Heart right ventricle (tissue), 16 donors: ENCODE data around the gene AP3S2. TPM values are rescaled to one million over a fixed set of nuclear protein-coding genes. Genes with fewer than 3 reads are reported as not detected.

Source experiments
- ATAC-seq, 8 donors: fragments of 200-7000 bp; cut with Tn5 transposase; one replicate each; pipeline ENCODE4 v1.9.1; 2020; ENCODE audit warnings: mild to moderate bottlenecking in 8 of 8, moderate library complexity in 8 of 8, moderate number of reproducible peaks in 1 of 8
- DNase-seq, 2 donors: peaks; one replicate each; pipeline ENCODE4 v3.0.0-alpha.2; 2020
- H3K27ac ChIP-seq, 10 donors: fragments of 200-600 bp; sonication (generic) in 2 of 10; one replicate each; pipeline versions ENCODE4 v1.5.0 to v1.8.0; 2020 to 2022; ENCODE audit warnings: mild to moderate bottlenecking in 3 of 10
- H3K27me3 ChIP-seq, 7 donors: fragments of 200-600 bp; one replicate each; pipeline ENCODE4 v1.8.0; 2021 to 2022; ENCODE audit warnings: mild to moderate bottlenecking in 2 of 7
- H3K36me3 ChIP-seq, 9 donors: fragments of 200-600 bp; sonication (generic) in 1 of 9; one replicate each; pipeline versions ENCODE4 v1.5.0 to v1.8.0; 2020 to 2022; ENCODE audit warnings: mild to moderate bottlenecking in 2 of 9
- H3K4me1 ChIP-seq, 9 donors: fragments of 200-600 bp; sonication (generic) in 1 of 9; one replicate each; pipeline versions ENCODE4 v1.5.0 to v1.8.0; 2020 to 2022; ENCODE audit warnings: mild to moderate bottlenecking in 4 of 9
- H3K4me3 ChIP-seq, 10 donors: fragments of 200-600 bp; sonication (generic) in 2 of 10; one replicate each; pipeline versions ENCODE4 v1.5.0 to v1.8.0; 2020 to 2022; ENCODE audit warnings: mild to moderate bottlenecking in 7 of 10, moderate library complexity in 2 of 10
- H3K9me3 ChIP-seq, 11 donors: fragments of 200-600 bp in 10 of 11; sonication (generic) in 2 of 11; one replicate each; pipeline versions ENCODE4 v1.5.0 to v1.8.0; 2013 to 2022; ENCODE audit warnings: mild to moderate bottlenecking in 2 of 11, control low read depth in 1 of 11, moderate library complexity in 1 of 11
- CTCF ChIP-seq, 9 donors: fragments of 200-600 bp; sonication (generic) in 2 of 9; IDR thresholded peaks; one replicate each; pipeline versions ENCODE4 v1.5.0 to v1.8.0; 2021 to 2022; ENCODE audit warnings: antibody characterized with exemption in 9 of 9, mild to moderate bottlenecking in 5 of 9, moderate library complexity in 1 of 9
- WGBS, 2 donors: extraction: QIAGEN DNeasy Blood & Tissue Kit; methylation state at CpG; one replicate each; pipeline ENCODE4 v1.1.7; 2013; ENCODE audit warnings: inconsistent platforms in 1 of 2; 5-methylcytosine and 5-hydroxymethylcytosine counted together
- intact Hi-C, 10 donors: fragments of 100-400 bp; cut with DNase I; formaldehyde crosslinking; loops; one replicate each; pipeline versions ENCODE4 v1.11.1 to v1.14.2; 2022
- polyA plus RNA-seq, 2 donors: library from polyadenylated mRNA; stranded (reverse); fragments of 200-250 nt; gene quantifications; one replicate each; pipeline ENCODE4 v1.2.3, GENCODE V29; 2013
- total RNA-seq, 10 donors: library from RNA; stranded (reverse); fragmentation: NEBNext Ultra II Directional in 3 of 10; extraction: Animal tissue kit (Norgen Biotek cat#: 25700) in 3 of 10; gene quantifications; one replicate each; pipeline versions ENCODE4 v1.2.1 to v1.2.4, GENCODE V29; 2021 to 2023
- donor health status: Arrhythmogenic right ventricular cardiomyopathy.
- donor health status: ischemic (EF 13 %, LVEDD 7.1; RV severe dilation, severe dysfunction).
- donor health status: healthy with polysubstance abuse.
- donor health status: DM: no; HTN: yes; CAD: no.
- donor health status: DM: no; HTN: no; CAD: no.
- donor health status: ischemic (EF 25% LVEDD 6.9; RV normal size, moderate dysfunction).
- donor health status: ischemic (EF 25% LVEDD 5.7; RV mildly dilated, moderate dysfunction).
- donor health status: healthy.
- donor health status: DM: yes; HTN: yes; CAD: no.
- donor health status: Ischemic cardiomyopathy.
- donor health status: ischemic (EF 35%, LVEDD 5.7; RV mildly dilated, moderate dysfunction).
- donor health status: nonischemic (EF 11% LVEDD 7.7; RV severe dilation, severe dysfunction).
- donor health status: DM: yes; HTN: yes; CAD: no.
- donor health status: PGD.
- donor health status: ischemic (EF 29% LVEDD 5.4; RV normal size, mild dysfunction).
- donor health status: nonischemic (EF 23%, LVEDD 6.1; RV moderate dilation, normal function).

The AP3S2 gene
- total and polyA plus RNA-seq, 12 donors = 16.8 to 55.5 (median 45.5) TPM

- H3K4me1 ChIP-seq = peaks cover 0 to 21% (median 0%) of the 10 kb centered on the region in 9 donors
- DNase-seq (no peak), ATAC-seq (no peak)
- peaks cover 0 to 52% (median 0%) of the 10 kb centered on the region in 9 donors for H3K36me3 ChIP-seq
- H3K9me3 ChIP-seq = peaks cover 0 to 25% (median 4%) of the 10 kb centered on the region in 11 donors
- H3K4me3 ChIP-seq = no peak overlapping the region
- intact Hi-C loops = no loop called here
- no peak overlapping the region for H3K27ac ChIP-seq
- H3K27me3 ChIP-seq = no peaks in the 10 kb centered on the region
- TF ChIP-seq CTCF (IDR thresholded peaks at IDR 0.05) = no peak
These were observed 108.0 kb downstream of the AP3S2 start for GRCh38 chr15:89785774-89786140.

- intact Hi-C loops = no loop called here
- DNase-seq = no peak
- peaks cover 0 to 26% (median 0%) of the 10 kb centered on the region in 9 donors for H3K4me1 ChIP-seq
- no peak overlapping the region for H3K4me3 ChIP-seq
- no peak for TF ChIP-seq CTCF (IDR thresholded peaks at IDR 0.05)
- WGBS, 2 donors = 71 to 74% methylated on average over 13 of the region's 13 CpGs
- H3K36me3 ChIP-seq = peaks cover 0 to 46% (median 0%) of the 10 kb centered on the region in 9 donors
- H3K9me3 ChIP-seq = peaks cover 0 to 25% (median 4%) of the 10 kb centered on the region in 11 donors
- no peak overlapping the region for H3K27ac ChIP-seq
- ATAC-seq = no peak
- H3K27me3 ChIP-seq = no peaks in the 10 kb centered on the region
These were observed 108.6 kb downstream of the AP3S2 start for GRCh38 chr15:89785064-89785773.

GRCh38 chr15:89784686-89784960 is 109.2 kb downstream of the AP3S2 start:
- TF ChIP-seq CTCF (IDR thresholded peaks at IDR 0.05) = no peak
- intact Hi-C loops = no loop called here
- Histone ChIP-seq H3K27me3 (no peaks in the 10 kb centered on the region), H3K4me3 (no peak overlapping the region), H3K4me1 (peaks cover 0 to 28% (median 0%) of the 10 kb centered on the region in 9 donors), H3K27ac (no peak overlapping the region), H3K36me3 (peaks cover 0 to 40% (median 0%) of the 10 kb centered on the region in 9 donors), H3K9me3 (peaks cover 0 to 25% (median 4%) of the 10 kb centered on the region in 11 donors)
- WGBS, 2 donors = 93 to 95% methylated on average over 7 of the region's 7 CpGs
- ATAC-seq (no peak), DNase-seq (no peak)

- TF ChIP-seq CTCF (IDR thresholded peaks at IDR 0.05) = no peak
- DNase-seq (no peak), ATAC-seq (peak in 2 of 8 donors; percentile 9 to 44)
- Histone ChIP-seq H3K36me3 (peaks cover 0 to 35% (median 0%) of the 10 kb centered on the region in 9 donors), H3K27me3 (no peaks in the 10 kb centered on the region), H3K27ac (no peak overlapping the region), H3K4me3 (no peak overlapping the region), H3K4me1 (peaks cover 0 to 28% (median 0%) of the 10 kb centered on the region in 9 donors), H3K9me3 (peaks cover 0 to 25% (median 4%) of the 10 kb centered on the region in 11 donors)
- WGBS, 2 donors = 86 to 92% methylated on average over 15 of the region's 15 CpGs
- intact Hi-C loops = no loop called here
These were observed 109.7 kb downstream of the AP3S2 start for GRCh38 chr15:89783861-89784685.
